ENCODE measurements around the gene WNK3. TPM values are rescaled to one million over a fixed set of nuclear protein-coding genes. Genes with fewer than 3 reads are reported as not detected.

WNK3 gene
- total RNA-seq, 2 donors from 2014 or later: 0.15 to 0.21 TPM

- H3K9me3 ChIP-seq (ENCODE audit: control insufficient read depth, low read length, poor library complexity, severe bottlenecking): no peaks in the 10 kb centered on the region
- Mint-ChIP-seq H3K4me3 (no peak overlapping the region), H3K27ac (no peak overlapping the region), H3K36me3 (ENCODE audit: low read depth) (no peaks in the 10 kb centered on the region), H3K27me3 (no peaks in the 10 kb centered on the region), H3K4me1 (no peaks in the 10 kb centered on the region)
- no peak for DNase-seq
- no peak for ATAC-seq
These were observed 63.5 kb downstream of the WNK3 start for GRCh38 chrX:54294306-54294705.

GRCh38 chrX:54292755-54293154, 65.1 kb downstream of the WNK3 start:
- Mint-ChIP-seq H3K27me3 (no peaks in the 10 kb centered on the region), H3K4me1 (no peaks in the 10 kb centered on the region), H3K36me3 (ENCODE audit: low read depth) (no peaks in the 10 kb centered on the region), H3K27ac (no peak overlapping the region), H3K4me3 (no peak overlapping the region)
- DNase-seq (no peak), ATAC-seq (no peak)
- H3K9me3 ChIP-seq (ENCODE audit: control insufficient read depth, low read length, poor library complexity, severe bottlenecking): no peaks in the 10 kb centered on the region

- ATAC-seq: no peak
- DNase-seq: no peak
- H3K27ac Mint-ChIP-seq: no peak overlapping the region
- H3K9me3 ChIP-seq (ENCODE audit: control insufficient read depth, low read length, poor library complexity, severe bottlenecking): no peaks in the 10 kb centered on the region
- H3K4me1 Mint-ChIP-seq: no peaks in the 10 kb centered on the region
- no peaks in the 10 kb centered on the region for H3K36me3 Mint-ChIP-seq (ENCODE audit: low read depth)
- no peak overlapping the region for H3K4me3 Mint-ChIP-seq
- H3K27me3 Mint-ChIP-seq: no peaks in the 10 kb centered on the region
These were observed 66.1 kb downstream of the WNK3 start for GRCh38 chrX:54291758-54292157.

GRCh38 chrX:54288968-54289367, 68.9 kb downstream of the WNK3 start:
- ATAC-seq: no peak
- H3K4me3 Mint-ChIP-seq: no peak overlapping the region
- DNase-seq: no peak

GRCh38 chrX:54288277-54288676, 69.6 kb downstream of the WNK3 start:
- no peak for DNase-seq
- no peaks in the 10 kb centered on the region for H3K36me3 Mint-ChIP-seq (ENCODE audit: low read depth)
- no peaks in the 10 kb centered on the region for H3K4me1 Mint-ChIP-seq
- no peaks in the 10 kb centered on the region for H3K9me3 ChIP-seq (ENCODE audit: control insufficient read depth, low read length, poor library complexity, severe bottlenecking)
- no peaks in the 10 kb centered on the region for H3K27me3 Mint-ChIP-seq
- H3K4me3 Mint-ChIP-seq: no peak overlapping the region
- no peak for ATAC-seq
- H3K27ac Mint-ChIP-seq: no peak overlapping the region

More at GRCh38 chrX:54288968-54289367, 68.9 kb downstream of the WNK3 start:
- Mint-ChIP-seq H3K36me3 (ENCODE audit: low read depth) (no peaks in the 10 kb centered on the region), H3K27ac (no peak overlapping the region), H3K4me1 (no peaks in the 10 kb centered on the region), H3K27me3 (no peaks in the 10 kb centered on the region)
- no peaks in the 10 kb centered on the region for H3K9me3 ChIP-seq (ENCODE audit: control insufficient read depth, low read length, poor library complexity, severe bottlenecking)

- no peaks in the 10 kb centered on the region for H3K4me1 Mint-ChIP-seq
- H3K36me3 Mint-ChIP-seq (ENCODE audit: low read depth): no peaks in the 10 kb centered on the region
- DNase-seq (no peak), ATAC-seq (no peak)
- H3K4me3 Mint-ChIP-seq: no peak overlapping the region
- H3K27me3 Mint-ChIP-seq: no peaks in the 10 kb centered on the region
- H3K9me3 ChIP-seq (ENCODE audit: control insufficient read depth, low read length, poor library complexity, severe bottlenecking): no peaks in the 10 kb centered on the region
- H3K27ac Mint-ChIP-seq: no peak overlapping the region
These were observed 76.2 kb downstream of the WNK3 start for GRCh38 chrX:54281676-54282075.

- Mint-ChIP-seq H3K4me3 (no peak overlapping the region), H3K4me1 (no peaks in the 10 kb centered on the region)
These were observed 77.4 kb downstream of the WNK3 start for GRCh38 chrX:54280466-54280865.

GRCh38 chrX:54271664-54272063, 86.2 kb downstream of the WNK3 start:
- H3K4me3 Mint-ChIP-seq: no peak overlapping the region

More at GRCh38 chrX:54280466-54280865, 77.4 kb downstream of the WNK3 start:
- ATAC-seq: no peak
- Mint-ChIP-seq H3K36me3 (ENCODE audit: low read depth) (peaks cover under 1% of the 10 kb centered on the region), H3K27me3 (no peaks in the 10 kb centered on the region), H3K27ac (no peak overlapping the region)
- DNase-seq: no peak
- no peaks in the 10 kb centered on the region for H3K9me3 ChIP-seq (ENCODE audit: control insufficient read depth, low read length, poor library complexity, severe bottlenecking)

GRCh38 chrX:54248309-54248708, 109.5 kb downstream of the WNK3 start:
- no peak for ATAC-seq
- Mint-ChIP-seq H3K27me3 (peaks cover 6% of the 10 kb centered on the region), H3K4me1 (no peaks in the 10 kb centered on the region), H3K27ac (no peak overlapping the region), H3K36me3 (ENCODE audit: low read depth) (no peaks in the 10 kb centered on the region), H3K4me3 (no peak overlapping the region)
- H3K9me3 ChIP-seq (ENCODE audit: control insufficient read depth, low read length, poor library complexity, severe bottlenecking): no peaks in the 10 kb centered on the region
- no peak for DNase-seq

More at GRCh38 chrX:54271664-54272063, 86.2 kb downstream of the WNK3 start:
- no peak overlapping the region for H3K27ac Mint-ChIP-seq
- H3K9me3 ChIP-seq (ENCODE audit: control insufficient read depth, low read length, poor library complexity, severe bottlenecking): no peaks in the 10 kb centered on the region
- ATAC-seq: no peak
- no peaks in the 10 kb centered on the region for H3K4me1 Mint-ChIP-seq
- H3K36me3 Mint-ChIP-seq (ENCODE audit: low read depth): peaks cover 2% of the 10 kb centered on the region
- DNase-seq: no peak
- peaks cover 4% of the 10 kb centered on the region for H3K27me3 Mint-ChIP-seq

GRCh38 chrX:54246866-54247265, 111.0 kb downstream of the WNK3 start:
- Mint-ChIP-seq H3K4me3 (no peak overlapping the region), H3K27ac (no peak overlapping the region), H3K36me3 (ENCODE audit: low read depth) (no peaks in the 10 kb centered on the region), H3K27me3 (peaks cover 6% of the 10 kb centered on the region), H3K4me1 (no peaks in the 10 kb centered on the region)
- ATAC-seq (no peak), DNase-seq (no peak)
- no peaks in the 10 kb centered on the region for H3K9me3 ChIP-seq (ENCODE audit: control insufficient read depth, low read length, poor library complexity, severe bottlenecking)

GRCh38 chrX:54238588-54238987, 119.3 kb downstream of the WNK3 start:
- H3K9me3 ChIP-seq (ENCODE audit: control insufficient read depth, low read length, poor library complexity, severe bottlenecking): no peaks in the 10 kb centered on the region
- DNase-seq (no peak), ATAC-seq (no peak)
- no peak overlapping the region for H3K4me3 Mint-ChIP-seq
- H3K27me3 Mint-ChIP-seq: no peaks in the 10 kb centered on the region
- H3K27ac Mint-ChIP-seq: no peak overlapping the region
- no peaks in the 10 kb centered on the region for H3K4me1 Mint-ChIP-seq
- H3K36me3 Mint-ChIP-seq (ENCODE audit: low read depth): no peaks in the 10 kb centered on the region

GRCh38 chrX:54237014-54237413, 120.8 kb downstream of the WNK3 start:
- Mint-ChIP-seq H3K27me3 (no peaks in the 10 kb centered on the region), H3K36me3 (ENCODE audit: low read depth) (no peaks in the 10 kb centered on the region), H3K27ac (no peak overlapping the region), H3K4me1 (no peaks in the 10 kb centered on the region), H3K4me3 (no peak overlapping the region)
- H3K9me3 ChIP-seq (ENCODE audit: control insufficient read depth, low read length, poor library complexity, severe bottlenecking): no peaks in the 10 kb centered on the region
- DNase-seq (no peak), ATAC-seq (no peak)

- H3K27me3 Mint-ChIP-seq: no peaks in the 10 kb centered on the region
- no peak overlapping the region for H3K27ac Mint-ChIP-seq
- H3K4me1 Mint-ChIP-seq: no peaks in the 10 kb centered on the region
- ATAC-seq (no peak), DNase-seq (no peak)
- H3K4me3 Mint-ChIP-seq: no peak overlapping the region
- H3K9me3 ChIP-seq (ENCODE audit: control insufficient read depth, low read length, poor library complexity, severe bottlenecking): no peaks in the 10 kb centered on the region
- H3K36me3 Mint-ChIP-seq (ENCODE audit: low read depth): no peaks in the 10 kb centered on the region
These were observed 127.3 kb downstream of the WNK3 start for GRCh38 chrX:54230435-54231148.

GRCh38 chrX:54223581-54223980, 134.3 kb downstream of the WNK3 start:
- no peaks in the 10 kb centered on the region for H3K27me3 Mint-ChIP-seq
- no peak overlapping the region for H3K27ac Mint-ChIP-seq
- ATAC-seq (no peak), DNase-seq (no peak)
- H3K9me3 ChIP-seq (ENCODE audit: control insufficient read depth, low read length, poor library complexity, severe bottlenecking): no peaks in the 10 kb centered on the region
- no peaks in the 10 kb centered on the region for H3K4me1 Mint-ChIP-seq
- H3K4me3 Mint-ChIP-seq: no peak overlapping the region
- no peaks in the 10 kb centered on the region for H3K36me3 Mint-ChIP-seq (ENCODE audit: low read depth)

Data from T-helper 17 cell (primary cell).